ENCODE results near the gene NAA15. TPM values are rescaled to one million over a fixed set of nuclear protein-coding genes. Genes with fewer than 3 reads are reported as not detected.
A peak's percentile ranks its signal among the peaks of the same experiment; 100 is the strongest.
"Not testable (repeated sequence)": the region's sequence is repeated elsewhere in the genome, so short reads cannot be mapped to it uniquely, and the experiment has no call there.

The NAA15 gene
- total RNA-seq, 1 experiment from 2014 or later: 74.4 TPM

- not testable (repeated sequence) for DNase-seq (ENCODE audit: low read depth)
These were observed 145.8 kb downstream of the NAA15 start for GRCh38 chr4:139447078-139447477.

GRCh38 chr4:139450586-139450985 lies 149.3 kb downstream of the NAA15 start:
- DNase-seq (ENCODE audit: low read depth): no peak

- DNase-seq (ENCODE audit: low read depth): no peak
These were observed 150.7 kb downstream of the NAA15 start for GRCh38 chr4:139451997-139452396.

GRCh38 chr4:139453041-139453370 lies 151.7 kb downstream of the NAA15 start:
- DNase-seq (ENCODE audit: low read depth): no peak

- DNase-seq (ENCODE audit: low read depth): peak; percentile 97
These were observed 152.2 kb downstream of the NAA15 start for GRCh38 chr4:139453371-139454110.

- DNase-seq (ENCODE audit: low read depth): no peak
These were observed 153.1 kb downstream of the NAA15 start, which contains the start of gene RAB33B for GRCh38 chr4:139454111-139455045. Gene RAB33B, plus strand, starts transcription at chr4:139454121. Its CDS starts 75 bp downstream, at chr4:139454196.

- no peak for DNase-seq (ENCODE audit: low read depth)
These were observed 153.8 kb downstream of the NAA15 start for GRCh38 chr4:139455126-139455538.

- no peak for DNase-seq (ENCODE audit: low read depth)
These were observed 156.0 kb downstream of the NAA15 start for GRCh38 chr4:139457318-139457717.

- no peak for DNase-seq (ENCODE audit: low read depth)
These were observed 157.2 kb downstream of the NAA15 start for GRCh38 chr4:139458543-139458942.

- peak; percentile 33 for DNase-seq (ENCODE audit: low read depth)
These were observed 157.7 kb downstream of the NAA15 start for GRCh38 chr4:139458999-139459398.

GRCh38 chr4:139460565-139460964 lies 159.3 kb downstream of the NAA15 start:
- no peak for DNase-seq (ENCODE audit: low read depth)

GRCh38 chr4:139461022-139461628 lies 159.8 kb downstream of the NAA15 start:
- no peak for DNase-seq (ENCODE audit: low read depth)

GRCh38 chr4:139464512-139464911 lies 163.2 kb downstream of the NAA15 start:
- not testable (repeated sequence) for DNase-seq (ENCODE audit: low read depth)

- DNase-seq (ENCODE audit: low read depth): no peak
These were observed 164.6 kb downstream of the NAA15 start for GRCh38 chr4:139465922-139466321.

GRCh38 chr4:139468756-139469155 lies 167.5 kb downstream of the NAA15 start:
- DNase-seq (ENCODE audit: low read depth): not testable (repeated sequence)

- no peak for DNase-seq (ENCODE audit: low read depth)
These were observed 167.9 kb downstream of the NAA15 start for GRCh38 chr4:139469216-139469615.

Small RNA genes within 50 kb of the gene (small RNA-seq; reads per million reads assigned to genes)
- not detected for gene RF01225
- not detected for gene RNU6-1074P
- not detected for gene RNU6-1214P

Other genes with a start within 250 kb of the NAA15 start
- 20.1 and 26.3 TPM in 2 replicates for gene ELF2, start 124.3 kb upstream of the NAA15 start, total RNA-seq (2014; rRNA removed; shearing (Covaris generic))
- gene MGARP, start 21.3 kb upstream of the NAA15 start, total RNA-seq (2014; rRNA removed; shearing (Covaris generic)): 0.07 TPM in 1 of 2 replicates, not detected in the other
- 106 and 109 TPM in 2 replicates for gene NDUFC1, start 972 bp downstream of the NAA15 start, total RNA-seq (2014; rRNA removed; shearing (Covaris generic))
- 3.5 and 5.6 TPM in 2 replicates for gene RAB33B, start 152.6 kb downstream of the NAA15 start, total RNA-seq (2014; rRNA removed; shearing (Covaris generic))